Measurements from ENCODE around the gene DBH.

DNA sequence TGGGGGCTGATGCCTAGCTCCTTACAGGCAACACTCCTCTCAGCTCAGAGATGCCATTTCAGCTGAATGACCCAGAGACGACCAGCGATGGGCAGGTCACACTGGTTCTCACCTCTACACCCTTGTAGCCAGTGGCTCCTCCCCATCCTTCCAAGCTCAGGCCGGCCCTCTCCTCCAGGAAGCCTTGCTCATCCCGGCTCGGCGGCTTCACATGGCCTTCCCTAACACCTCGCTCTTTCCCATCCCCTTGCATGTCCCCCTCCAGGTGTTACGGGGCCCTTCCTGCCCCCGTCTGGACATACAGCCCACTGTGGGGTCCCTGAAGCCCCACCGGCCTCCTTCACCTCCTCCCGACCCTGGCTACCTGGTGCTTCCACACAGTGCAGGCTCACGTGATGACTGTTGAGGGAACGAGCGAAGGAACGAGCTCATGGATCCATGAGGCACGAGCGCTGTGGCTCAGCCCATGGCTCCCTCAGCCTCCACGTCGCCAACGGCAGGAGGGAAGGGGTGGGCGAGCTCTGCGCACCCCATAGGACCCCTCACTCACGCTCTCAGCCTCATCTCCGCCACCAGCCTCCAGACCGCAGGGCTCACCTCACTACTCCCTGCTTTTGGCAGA, 56.3 kb downstream of the DBH start:
- TF ChIP-seq POLR2A (IDR thresholded peaks at IDR 0.05; ENCODE audit: low read depth, low read length) (no peak), POLR2AphosphoS5 (IDR thresholded peaks at IDR 0.05; ENCODE audit: low read depth, low read length) (no peak)

Measured in GM12892 (cell line).